Pericardium fibroblast (primary cell): Measurements from ENCODE around the gene BEAN1. TPM values are rescaled to one million over a fixed set of nuclear protein-coding genes. Genes with fewer than 3 reads are reported as not detected.

Experiments used
- total RNA-seq: library from RNA; depleted of rRNA; stranded (reverse); fragments of >200 nt; gene quantifications from 2 replicates; pipeline ENCODE4 v1.2.3, GENCODE V29; 2015

Gene BEAN1
- 0.51 and 8.5 TPM in 2 replicates for total RNA-seq

GRCh38 chr16:66427036-66427860 is at the start of gene BEAN1:
Gene BEAN1, plus strand, starts transcription at chr16:66427295. Its CDS starts 10,382 bp downstream, at chr16:66437677.

Other genes with a start within 250 kb of the BEAN1 start
- 14.2 and 15.9 TPM in 2 replicates for gene CDH5, start 60.6 kb upstream of the BEAN1 start, total RNA-seq
- 27.2 and 27.3 TPM in 2 replicates for gene TK2, start 122.8 kb downstream of the BEAN1 start, total RNA-seq
- 21.9 and 39.8 TPM in 2 replicates for gene CKLF, start 125.3 kb downstream of the BEAN1 start, total RNA-seq
- gene CMTM1, start 139.1 kb downstream of the BEAN1 start, total RNA-seq, result 1.4 and 3.7 TPM in 2 replicates
- not detected in 2 replicates for gene CMTM2, start 152.2 kb downstream of the BEAN1 start, total RNA-seq
- 32.3 and 50.6 TPM in 2 replicates for gene CMTM3, start 177.4 kb downstream of the BEAN1 start, total RNA-seq